Stimulated activated CD8-positive, alpha-beta memory T cell treated with anti-CD3 and anti-CD28 coated beads, Interleukin-2, amount 100 ng/mL, for 48 hours (primary cell): ENCODE data around the gene TASP1.
A peak's percentile ranks its signal among the peaks of the same experiment; 100 is the strongest.

Experiments used
- DNase-seq, 2 donors: peaks; one replicate each; pipeline ENCODE4 v3.0.0-alpha.2; 2020; ENCODE audit warnings: low read depth in 2 of 2

TASP1 gene

DNA sequence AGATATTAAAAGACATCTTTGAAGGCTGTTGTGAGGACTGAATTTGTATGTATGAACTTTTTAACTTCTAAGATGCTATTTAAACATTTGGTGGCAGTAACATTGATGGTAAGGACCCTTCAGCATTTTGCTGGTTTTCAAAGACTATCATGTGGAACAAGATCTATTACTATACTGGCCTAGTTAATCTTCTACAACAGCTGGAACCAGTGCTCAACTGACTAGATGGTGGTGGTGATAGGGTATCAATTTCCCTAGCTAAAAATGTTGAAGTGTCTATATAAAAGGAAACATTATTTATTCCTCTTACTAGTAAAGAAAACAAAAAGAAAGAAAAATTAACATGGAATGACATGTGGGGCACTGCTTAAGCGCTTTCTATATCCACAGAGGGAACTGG, 195.7 kb downstream of the TASP1 start:
- no peak for DNase-seq

GRCh38 chr20:13441388-13441787, 197.3 kb downstream of the TASP1 start:
- DNase-seq = no peak

DNA sequence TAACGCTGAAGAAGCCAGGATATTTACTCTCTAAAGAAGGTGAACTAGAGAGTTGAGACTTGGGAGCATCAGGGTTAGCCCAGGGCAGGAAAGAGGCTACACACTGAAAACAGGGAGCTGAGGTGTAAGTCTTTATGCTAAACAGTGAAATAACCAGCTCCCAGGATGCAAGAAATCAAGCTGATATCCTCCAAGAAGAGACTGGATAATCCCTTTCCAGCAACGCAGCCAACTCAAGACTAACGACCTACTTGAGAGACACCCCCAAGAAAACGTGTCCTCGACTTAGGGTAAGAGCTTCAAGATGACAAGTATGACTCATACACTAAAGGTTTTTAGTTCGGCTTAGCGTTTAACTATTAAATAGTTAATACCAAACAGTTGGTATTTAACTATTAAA, 202.2 kb downstream of the TASP1 start:
- no peak for DNase-seq

GRCh38 chr20:13432126-13432525, 206.6 kb downstream of the TASP1 start:
- DNase-seq = no peak

GRCh38 chr20:13430346-13431002, 208.3 kb downstream of the TASP1 start:
- peak; percentile 23 to 47 for DNase-seq

DNA sequence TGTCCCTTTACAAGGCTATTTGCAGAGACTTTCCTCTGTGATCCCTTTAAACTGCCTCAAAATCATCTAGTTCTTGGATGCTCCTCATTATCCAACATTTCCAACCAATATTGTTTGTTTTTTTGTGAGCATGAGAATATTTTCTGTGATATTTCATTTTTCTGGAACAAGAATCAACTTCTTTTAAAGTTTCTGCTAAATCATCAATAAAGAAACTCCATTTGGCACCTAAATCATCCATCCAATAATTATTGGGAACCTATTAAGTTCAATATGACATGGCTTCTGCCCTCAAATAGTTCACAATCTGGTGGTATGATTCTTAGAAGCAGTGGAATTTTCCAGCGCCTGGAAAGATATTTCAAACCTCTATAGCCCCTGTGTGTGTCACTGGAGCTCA, 210.0 kb downstream of the TASP1 start:
- no peak for DNase-seq

- DNase-seq = no peak
Measured at GRCh38 chr20:13426870-13427269, 211.9 kb downstream of the TASP1 start.

GRCh38 chr20:13425381-13426135, 213.2 kb downstream of the TASP1 start:
- DNase-seq = no peak

- DNase-seq = no peak
Measured at GRCh38 chr20:13424174-13424833, 214.4 kb downstream of the TASP1 start.

- no peak for DNase-seq
Measured at GRCh38 chr20:13423472-13424173, 215.1 kb downstream of the TASP1 start.

- no peak for DNase-seq
Measured at GRCh38 chr20:13422637-13423036, 216.1 kb downstream of the TASP1 start.

- no peak for DNase-seq
Measured at GRCh38 chr20:13420625-13421024, 218.1 kb downstream of the TASP1 start.

DNA sequence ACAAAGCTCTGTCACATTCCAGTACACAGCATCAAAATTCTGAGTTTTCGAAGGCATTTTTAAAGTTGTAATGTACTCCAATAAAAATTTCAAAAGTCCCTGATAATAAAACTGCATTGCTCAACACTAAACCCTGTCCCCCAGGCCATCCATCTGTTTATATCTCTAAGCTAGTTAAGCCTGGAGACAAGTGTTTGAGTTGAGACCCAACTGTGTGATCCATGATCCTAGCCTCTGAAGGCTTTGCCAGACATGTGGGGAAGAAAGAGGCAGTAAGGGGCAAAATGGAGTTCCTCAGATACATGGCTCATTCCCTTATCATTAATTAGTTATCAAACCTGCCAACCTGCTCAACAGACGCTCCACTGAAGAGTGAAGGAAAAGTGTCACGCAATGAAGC, 219.3 kb downstream of the TASP1 start:
- no peak for DNase-seq

DNA sequence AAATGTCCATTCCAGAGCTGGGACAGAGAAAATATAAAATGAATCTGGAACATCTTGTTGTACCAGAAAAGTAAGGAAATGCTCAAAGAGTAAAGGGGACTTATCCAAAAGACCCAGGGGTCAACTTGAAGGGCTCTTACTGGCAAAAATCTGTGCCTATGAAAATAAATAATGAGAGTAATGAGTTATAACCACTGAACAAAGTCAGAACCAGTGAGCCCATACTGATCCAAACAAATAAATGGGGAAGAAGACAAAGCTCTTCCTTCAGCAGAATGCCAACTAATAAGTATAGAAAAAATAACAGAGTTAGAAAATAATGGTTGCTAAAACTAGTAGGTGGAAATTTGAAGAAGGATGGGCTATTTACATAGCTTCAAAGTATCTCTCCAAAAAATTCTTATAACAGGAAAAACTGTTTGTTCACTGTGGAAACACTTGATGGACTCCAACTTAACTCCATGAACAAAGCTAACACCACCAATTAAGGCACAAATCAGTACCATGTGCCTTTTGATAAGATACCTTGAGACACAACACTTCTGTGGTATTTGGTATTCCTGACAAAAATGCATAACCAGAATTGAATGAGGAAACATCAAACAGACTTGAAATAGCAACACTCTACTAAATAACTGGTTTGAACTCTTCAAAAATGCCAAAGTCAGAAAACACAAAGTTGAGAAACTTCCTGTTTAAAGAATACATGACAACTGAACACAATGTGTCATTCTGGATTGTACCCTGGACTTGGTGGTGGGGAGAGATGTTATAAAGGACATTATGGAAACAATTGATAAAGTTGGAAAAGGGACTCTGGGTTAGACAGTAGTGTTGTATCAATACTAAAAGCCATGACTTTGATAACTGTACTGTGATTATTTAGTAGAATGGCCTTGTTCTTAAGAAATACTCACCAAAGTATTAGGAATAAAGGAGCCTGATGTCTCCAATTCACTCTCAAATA, 220.2 kb downstream of the TASP1 start:
- DNase-seq = no peak

DNA sequence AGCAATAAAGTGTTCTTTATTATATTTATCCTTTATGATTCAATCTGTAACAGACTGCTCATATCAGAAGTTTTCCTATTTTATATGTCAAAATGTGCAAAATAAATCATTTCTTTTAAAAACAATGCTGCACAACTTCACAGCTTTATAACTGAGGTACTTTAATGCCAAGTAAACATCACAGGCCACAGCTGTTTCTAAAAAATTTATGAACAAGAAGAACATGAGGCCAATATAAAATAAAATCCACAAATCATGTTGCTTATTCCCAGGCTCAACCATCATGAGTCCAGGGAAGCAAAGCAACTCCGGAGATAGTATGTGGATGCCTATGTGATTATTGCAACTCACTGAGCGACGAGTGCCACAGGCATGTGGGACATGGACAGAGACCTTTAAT, 222.2 kb downstream of the TASP1 start:
- no peak for DNase-seq

GRCh38 chr20:13412806-13413445, 225.8 kb downstream of the TASP1 start:
- DNase-seq = no peak

GRCh38 chr20:13404293-13404692, 234.4 kb downstream of the TASP1 start:
- no peak for DNase-seq

- no peak for DNase-seq
Measured at GRCh38 chr20:13403453-13403852, 235.3 kb downstream of the TASP1 start.

GRCh38 chr20:13402986-13403385, 235.7 kb downstream of the TASP1 start:
- DNase-seq = no peak

DNA sequence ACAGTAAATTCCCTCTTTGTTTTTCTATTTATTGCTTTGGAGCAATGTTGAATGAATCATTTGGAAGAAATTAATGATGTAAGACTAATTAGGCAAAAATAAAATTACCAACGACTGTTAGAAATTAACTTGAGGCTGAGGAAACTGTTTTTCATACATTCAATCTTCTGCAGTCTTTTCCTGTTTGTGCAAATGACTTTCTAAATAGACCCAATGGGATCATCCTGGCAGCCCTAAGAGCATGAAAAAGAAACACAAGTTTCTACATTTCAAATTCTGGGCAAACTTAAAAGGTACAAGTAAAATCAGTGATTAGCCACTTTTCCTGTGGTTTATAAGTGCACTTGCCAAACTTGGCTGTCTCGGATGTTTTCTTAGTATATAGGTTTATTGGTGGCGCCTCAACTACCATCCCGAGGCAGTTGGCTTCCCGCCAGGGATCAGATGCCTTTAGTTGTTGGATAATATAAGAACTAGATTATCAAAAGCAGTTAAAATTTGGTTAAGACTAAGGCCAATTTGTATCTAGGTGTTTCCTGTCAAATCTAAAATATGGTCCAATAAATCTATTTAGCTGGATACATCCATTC, 236.5 kb downstream of the TASP1 start:
- DNase-seq = no peak
